Body of pancreas (tissue), 4 donors: ENCODE results near the gene DYSF.

Source experiments
- CTCF ChIP-seq, 7 experiments: fragments of 450-650 bp in 4 of 7; fragments of 200-600 bp in 3 of 7; sonication (generic) in 3 of 7; IDR thresholded peaks; one replicate each; pipeline ENCODE4 v1.5.1; 2016 to 2019; ENCODE audit warnings: antibody characterized with exemption in 7 of 7
- POLR2A ChIP-seq, 3 donors: fragments of 450-650 bp; IDR thresholded peaks; one replicate each; pipeline ENCODE4 v1.6.1; 2016; ENCODE audit warnings: antibody characterized with exemption in 3 of 3, mild to moderate bottlenecking in 2 of 3

- no peak for TF ChIP-seq CTCF (IDR thresholded peaks at IDR 0.05)
- no peak for TF ChIP-seq POLR2A (IDR thresholded peaks at IDR 0.05)
Observed at GRCh38 chr2:71639735-71640134, 186.4 kb downstream of the DYSF start.
